ENCODE data around the gene RHPN2. TPM values are rescaled to one million over a fixed set of nuclear protein-coding genes. Genes with fewer than 3 reads are reported as not detected.

The RHPN2 gene
- total and polyA plus RNA-seq, 2 of the 13 experiments (the other 11 are each of a cell fraction or from before 2014, with no cell fraction given), result 20.3 to 48.0 TPM

GRCh38 chr19:33098055-33098534 lies 33.4 kb upstream of the RHPN2 start (continued):
- peak; percentile 88 for TF ChIP-seq ARID5B (CRISPR knock-in tag; IDR thresholded peaks at IDR 0.05)
- TF ChIP-seq, protein P1, sequence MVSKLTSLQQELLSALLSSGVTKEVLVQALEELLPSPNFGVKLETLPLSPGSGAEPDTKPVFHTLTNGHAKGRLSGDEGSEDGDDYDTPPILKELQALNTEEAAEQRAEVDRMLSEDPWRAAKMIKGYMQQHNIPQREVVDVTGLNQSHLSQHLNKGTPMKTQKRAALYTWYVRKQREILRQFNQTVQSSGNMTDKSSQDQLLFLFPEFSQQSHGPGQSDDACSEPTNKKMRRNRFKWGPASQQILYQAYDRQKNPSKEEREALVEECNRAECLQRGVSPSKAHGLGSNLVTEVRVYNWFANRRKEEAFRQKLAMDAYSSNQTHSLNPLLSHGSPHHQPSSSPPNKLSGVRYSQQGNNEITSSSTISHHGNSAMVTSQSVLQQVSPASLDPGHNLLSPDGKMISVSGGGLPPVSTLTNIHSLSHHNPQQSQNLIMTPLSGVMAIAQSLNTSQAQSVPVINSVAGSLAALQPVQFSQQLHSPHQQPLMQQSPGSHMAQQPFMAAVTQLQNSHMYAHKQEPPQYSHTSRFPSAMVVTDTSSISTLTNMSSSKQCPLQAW (CRISPR knock-in tag; IDR thresholded peaks at IDR 0.05), result peak; percentile 69; the same call in 1 of the 2 replicates
- TF ChIP-seq CEBPB (IDR thresholded peaks at IDR 0.05; ENCODE audit: borderline replicate concordance, low read depth, low read length), result no peak
- no peak for TF ChIP-seq NFE2L1 (CRISPR knock-in tag; IDR thresholded peaks at IDR 0.05; ENCODE audit: borderline replicate concordance)
- TF ChIP-seq ZNF501 (CRISPR knock-in tag; IDR thresholded peaks at IDR 0.05), result peak; percentile 48; the same call in 1 of the 2 replicates
- TF ChIP-seq GFI1 (CRISPR knock-in tag; IDR thresholded peaks at IDR 0.05; ENCODE audit: borderline replicate concordance), result peak; percentile 39; the same call in 1 of the 2 replicates
- peak; percentile 63; the same call in 1 of the 2 replicates for TF ChIP-seq ZNF503 (CRISPR knock-in tag; IDR thresholded peaks at IDR 0.05)
- TF ChIP-seq FOXO1 (CRISPR knock-in tag; IDR thresholded peaks at IDR 0.05), result peak; percentile 11; the same call in 1 of the 2 replicates
- peak; percentile 69 for TF ChIP-seq BHLHE40 (IDR thresholded peaks at IDR 0.05; ENCODE audit: low read length)
- TF ChIP-seq FOSL2 (CRISPR knock-in tag; IDR thresholded peaks at IDR 0.05), result peak; percentile 57
- TF ChIP-seq HMG20A (CRISPR knock-in tag; IDR thresholded peaks at IDR 0.05; ENCODE audit: borderline replicate concordance), result peak; percentile 70; the same call in 1 of the 2 replicates
- 0 out of 2 replicates have a peak, but pooled peaks have one; percentile 28 for TF ChIP-seq SPEN (CRISPR knock-in tag; IDR thresholded peaks at IDR 0.05; ENCODE audit: low read depth)
- no peak for TF ChIP-seq SOX6 (IDR thresholded peaks at IDR 0.05)
- TF ChIP-seq SOX6 (CRISPR knock-in tag; IDR thresholded peaks at IDR 0.05), result peak; percentile 81
- TF ChIP-seq CENPX (CRISPR knock-in tag; IDR thresholded peaks at IDR 0.05), result no peak
- TF ChIP-seq, protein P2, sequence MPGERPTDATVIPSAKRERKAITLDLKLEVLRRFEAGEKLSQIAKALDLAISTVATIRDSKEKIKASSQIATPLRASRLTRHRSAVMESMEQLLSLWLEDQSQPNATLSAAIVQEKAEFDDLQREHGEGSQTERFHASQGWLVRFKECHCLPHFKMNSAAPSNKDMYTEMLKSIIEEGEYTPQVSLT (CRISPR knock-in tag; IDR thresholded peaks at IDR 0.05; ENCODE audit: borderline replicate concordance, low read depth), result no peak
- TF ChIP-seq HDAC6 (IDR thresholded peaks at IDR 0.05; ENCODE audit: low read depth, low read length), result no peak
- TF ChIP-seq ARNT2 (CRISPR knock-in tag; IDR thresholded peaks at IDR 0.05; ENCODE audit: low read depth), result no peak
- TF ChIP-seq ZNF232 (CRISPR knock-in tag; IDR thresholded peaks at IDR 0.05; ENCODE audit: borderline replicate concordance), result peak; percentile 61; the same call in 1 of the 2 replicates
- TF ChIP-seq, protein P3, sequence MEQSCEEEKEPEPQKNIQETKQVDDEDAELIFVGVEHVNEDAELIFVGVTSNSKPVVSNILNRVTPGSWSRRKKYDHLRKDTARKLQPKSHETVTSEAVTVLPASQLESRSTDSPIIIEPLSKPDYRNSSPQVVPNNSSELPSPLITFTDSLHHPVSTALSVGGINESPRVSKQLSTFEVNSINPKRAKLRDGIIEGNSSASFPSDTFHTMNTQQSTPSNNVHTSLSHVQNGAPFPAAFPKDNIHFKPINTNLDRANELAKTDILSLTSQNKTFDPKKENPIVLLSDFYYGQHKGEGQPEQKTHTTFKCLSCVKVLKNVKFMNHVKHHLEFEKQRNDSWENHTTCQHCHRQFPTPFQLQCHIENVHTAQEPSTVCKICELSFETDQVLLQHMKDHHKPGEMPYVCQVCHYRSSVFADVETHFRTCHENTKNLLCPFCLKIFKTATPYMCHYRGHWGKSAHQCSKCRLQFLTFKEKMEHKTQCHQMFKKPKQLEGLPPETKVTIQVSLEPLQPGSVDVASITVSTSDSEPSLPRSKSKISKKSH (CRISPR knock-in tag; IDR thresholded peaks at IDR 0.05; ENCODE audit: borderline replicate concordance), result 0 out of 2 replicates have a peak, but pooled peaks have one; percentile 38

All from HepG2 (cell line).